Sigmoid colon (tissue), 4 donors: ENCODE measurements around the gene AUTS2.

ENCODE experiments used
- POLR2A ChIP-seq, 2 donors: fragments of 450-650 bp; IDR thresholded peaks; one replicate each; pipeline ENCODE4 v1.6.1; 2016; ENCODE audit warnings: antibody characterized with exemption in 2 of 2, mild to moderate bottlenecking in 2 of 2, moderate library complexity in 2 of 2
- POLR2AphosphoS5 ChIP-seq, 4 donors: sonication (generic); formaldehyde crosslinking; IDR thresholded peaks; one replicate each; pipeline ENCODE4 v1.6.1; 2017; ENCODE audit warnings: antibody characterized with exemption in 4 of 4

DNA sequence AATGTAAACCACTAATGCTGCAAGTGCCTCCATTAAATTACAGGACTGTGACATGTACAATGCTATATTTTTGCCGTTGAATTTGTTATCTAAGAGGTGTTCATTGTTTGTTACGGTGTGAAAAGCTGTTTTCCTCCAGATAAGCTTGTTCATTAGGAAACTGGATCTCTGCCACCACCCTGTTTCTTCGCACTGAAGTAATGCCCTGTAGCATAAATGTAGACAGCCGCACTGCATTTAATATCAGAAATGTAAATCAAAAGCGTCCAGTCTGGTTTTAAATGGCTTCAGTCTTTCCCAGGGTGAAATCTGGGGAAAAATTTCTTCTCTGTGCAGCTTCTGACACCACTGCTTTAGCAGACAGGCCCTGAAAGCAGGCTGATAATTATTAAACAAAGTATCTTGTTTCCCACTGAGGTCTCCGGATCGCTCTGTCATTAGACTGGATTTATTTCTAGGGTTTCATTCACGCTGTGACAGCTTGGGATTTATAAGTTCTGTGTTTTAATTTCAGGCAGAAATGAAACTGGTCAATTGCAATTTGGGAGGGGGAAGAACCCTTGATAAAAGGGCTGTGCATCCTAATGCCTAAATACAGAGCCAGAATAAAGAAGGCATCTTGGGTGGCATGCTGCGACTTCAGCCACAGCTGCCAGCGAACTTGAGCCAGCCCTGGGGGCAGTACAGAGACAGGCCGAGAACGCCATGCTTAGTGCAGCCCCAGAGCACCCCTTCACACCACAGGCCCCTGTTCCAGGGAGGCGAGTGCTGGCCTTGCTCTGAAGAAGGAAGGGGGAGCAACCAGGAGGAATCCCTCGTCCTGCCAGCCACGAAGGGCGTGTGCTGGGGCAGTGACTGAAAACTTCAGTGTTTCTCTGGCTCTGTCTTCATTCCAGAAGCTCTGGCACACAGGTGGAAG lies 985.9 kb downstream of the AUTS2 start:
- TF ChIP-seq POLR2AphosphoS5 (IDR thresholded peaks at IDR 0.05) (no peak), POLR2A (IDR thresholded peaks at IDR 0.05) (no peak)
